Stimulated activated CD8-positive, alpha-beta memory T cell treated with anti-CD3 and anti-CD28 coated beads, Interleukin-15, amount 100 ng/mL, for 48 hours (primary cell): ENCODE results near the gene RAPGEF2.
"Not testable (repeated sequence)": the region's sequence is repeated elsewhere in the genome, so short reads cannot be mapped to it uniquely, and the experiment has no call there.

Experiments used
- DNase-seq, 2 donors: peaks; one replicate each; pipeline ENCODE4 v3.0.0-alpha.2; 2020; ENCODE audit warnings: low read depth in 2 of 2

Gene RAPGEF2

DNA sequence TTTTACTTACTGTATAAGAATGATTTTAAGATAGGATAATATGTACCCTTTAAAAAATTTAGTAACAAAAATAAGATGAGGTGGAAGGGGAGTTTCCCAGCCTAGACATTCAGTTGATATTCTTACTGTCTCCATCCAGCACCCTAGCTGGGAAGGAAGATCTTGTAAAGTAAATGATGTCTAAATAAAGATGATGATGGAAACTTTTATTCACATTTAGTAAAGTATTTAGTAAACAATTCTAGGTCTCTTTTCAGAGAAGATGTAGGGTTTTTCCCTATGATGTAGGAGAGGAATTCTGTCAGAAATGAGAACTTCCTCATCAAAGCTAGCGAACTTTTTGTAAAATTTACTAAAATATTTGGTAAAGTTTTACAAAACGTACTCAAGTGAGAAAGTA lies 136.8 kb downstream of the RAPGEF2 start:
- no peak for DNase-seq

DNA sequence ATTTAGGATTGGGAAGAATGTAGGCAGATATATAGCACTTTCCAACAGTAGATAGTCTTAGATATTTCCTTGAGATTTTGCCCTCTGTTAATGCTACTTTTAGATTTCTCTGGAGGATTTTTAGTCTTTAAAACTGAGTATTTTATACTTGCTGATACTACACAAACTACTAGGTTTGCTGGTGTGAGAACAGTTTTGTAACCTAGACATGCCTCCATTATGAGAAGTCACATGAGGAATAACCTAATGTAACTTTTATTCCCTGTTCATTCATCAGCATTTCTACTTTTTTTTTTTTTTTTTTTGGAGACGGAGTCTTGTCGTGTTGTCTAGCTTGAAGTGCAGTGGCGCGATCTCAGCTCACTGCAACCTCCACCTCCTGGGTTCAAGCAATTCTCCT lies 137.2 kb downstream of the RAPGEF2 start:
- no peak for DNase-seq

DNA sequence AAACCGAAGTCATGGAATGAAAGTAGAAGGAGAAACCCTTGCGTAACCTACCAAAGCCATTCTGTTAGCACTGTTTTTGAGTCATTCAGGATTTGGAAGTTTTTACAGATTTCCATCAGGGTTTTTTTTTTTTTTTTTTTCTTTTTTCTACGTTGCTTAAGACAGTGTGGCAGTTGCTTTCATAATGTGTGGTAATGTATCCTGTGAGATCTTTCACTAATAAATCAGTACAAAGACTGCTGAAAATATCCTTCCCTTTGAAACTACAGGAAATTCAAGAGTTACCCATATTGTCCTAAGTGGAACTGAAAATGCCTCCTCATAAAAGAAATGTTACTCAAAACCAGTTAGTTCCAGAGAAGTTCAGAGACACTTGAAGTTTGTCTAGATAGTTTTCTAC lies 137.8 kb downstream of the RAPGEF2 start:
- DNase-seq: no peak

DNA sequence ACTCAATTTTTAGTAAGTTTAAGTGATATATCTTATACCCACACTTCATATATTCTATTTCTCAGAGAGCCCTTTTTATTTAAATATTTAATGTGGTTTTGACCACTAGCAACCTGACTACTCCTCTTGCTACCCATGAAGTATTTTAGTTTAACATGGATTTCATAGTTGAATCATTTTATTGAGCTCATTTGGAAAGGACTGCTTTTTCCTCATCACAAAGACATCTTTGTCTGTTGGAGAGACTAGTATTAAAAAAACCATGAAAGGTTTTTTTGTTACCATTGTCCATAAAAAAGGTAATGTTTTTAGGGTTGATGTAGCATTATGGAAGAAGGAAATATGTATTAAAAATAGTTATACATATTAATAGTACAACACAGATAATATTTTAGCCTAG lies 139.5 kb downstream of the RAPGEF2 start:
- no peak for DNase-seq

DNA sequence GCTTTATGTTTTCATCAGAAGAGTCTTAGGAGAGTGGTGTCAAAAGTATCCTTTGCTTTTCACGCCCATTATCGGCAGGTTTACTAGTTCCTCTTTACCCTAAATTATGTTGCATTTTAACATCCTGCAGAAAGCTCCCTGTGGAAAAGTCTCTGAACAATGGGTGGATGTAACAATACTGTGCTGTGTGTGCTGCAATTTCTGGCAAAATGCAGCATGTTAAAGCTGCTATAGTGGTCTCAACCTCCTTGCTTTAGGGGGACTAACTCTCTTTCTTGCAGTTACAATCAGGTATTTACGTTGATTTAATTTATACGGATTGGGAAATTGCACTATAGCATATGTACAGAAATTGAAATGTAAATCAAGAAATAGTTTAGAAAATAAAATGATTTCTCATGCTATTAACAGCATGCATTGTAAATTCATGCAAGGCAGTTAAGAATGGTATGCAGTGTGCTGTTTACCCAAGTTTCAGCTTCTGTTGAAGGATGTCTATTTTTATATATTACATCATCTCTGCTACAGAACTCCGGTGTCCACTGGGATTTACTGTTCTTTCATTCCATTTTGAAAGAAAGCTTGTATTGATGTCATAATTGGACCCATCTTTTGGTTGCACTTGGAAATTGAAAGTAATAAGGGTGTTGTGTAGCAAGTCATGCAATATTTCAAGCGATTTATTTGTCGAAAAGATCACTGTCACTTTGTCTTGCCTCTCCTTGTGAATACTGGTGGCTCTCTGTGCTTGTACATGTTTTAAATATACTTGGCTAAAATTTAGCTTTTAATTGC lies 145.7 kb downstream of the RAPGEF2 start:
- DNase-seq: no peak

DNA sequence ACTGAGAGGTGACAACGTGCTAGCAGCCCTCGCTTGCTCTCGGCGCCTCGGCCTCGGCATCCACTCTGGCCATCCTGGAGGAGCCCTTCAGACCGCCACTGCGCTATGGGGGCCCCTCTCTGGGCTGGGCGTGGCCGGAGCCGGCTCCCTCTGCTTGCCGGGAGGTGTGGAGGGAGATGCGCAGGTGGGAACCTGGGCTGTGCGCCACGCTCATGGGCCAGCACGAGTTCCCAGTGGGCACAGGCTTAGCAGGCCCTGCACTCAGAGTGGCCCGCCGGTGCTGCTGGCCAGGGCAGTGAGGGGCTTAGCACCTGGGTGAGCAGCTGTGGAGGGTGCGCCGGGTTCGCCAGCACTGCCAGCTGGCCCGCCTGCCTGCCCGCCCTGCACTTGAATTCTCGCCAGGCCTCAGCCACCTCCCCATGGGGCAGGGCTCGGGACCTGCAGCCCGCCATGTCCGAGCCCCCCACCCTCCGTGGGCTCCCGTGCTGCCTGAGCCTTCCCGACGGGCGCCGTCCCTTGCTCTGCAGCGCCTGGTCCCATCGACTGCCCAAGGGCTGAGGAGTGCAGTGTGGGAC lies 148.0 kb downstream of the RAPGEF2 start:
- no peak for DNase-seq

DNA sequence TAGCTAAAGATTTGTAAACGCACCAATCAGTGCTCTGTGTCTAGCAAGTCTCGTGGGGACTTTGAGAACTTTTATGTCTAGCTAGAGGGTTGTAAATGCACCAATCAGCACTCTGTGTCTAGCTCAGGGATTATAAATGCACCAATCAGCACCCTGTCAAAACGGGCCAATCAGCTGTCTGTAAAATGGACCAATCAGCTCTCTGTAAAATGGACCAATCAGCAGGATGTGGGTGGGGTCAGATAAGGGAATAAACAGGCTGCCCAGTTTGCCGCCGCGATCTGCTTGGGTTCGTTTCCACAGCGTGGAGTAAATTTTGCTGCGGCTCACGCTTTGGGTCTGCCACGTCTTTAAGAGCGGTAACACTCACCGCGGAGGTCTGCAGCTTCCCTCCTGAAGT lies 148.7 kb downstream of the RAPGEF2 start:
- not testable (repeated sequence) for DNase-seq

DNA sequence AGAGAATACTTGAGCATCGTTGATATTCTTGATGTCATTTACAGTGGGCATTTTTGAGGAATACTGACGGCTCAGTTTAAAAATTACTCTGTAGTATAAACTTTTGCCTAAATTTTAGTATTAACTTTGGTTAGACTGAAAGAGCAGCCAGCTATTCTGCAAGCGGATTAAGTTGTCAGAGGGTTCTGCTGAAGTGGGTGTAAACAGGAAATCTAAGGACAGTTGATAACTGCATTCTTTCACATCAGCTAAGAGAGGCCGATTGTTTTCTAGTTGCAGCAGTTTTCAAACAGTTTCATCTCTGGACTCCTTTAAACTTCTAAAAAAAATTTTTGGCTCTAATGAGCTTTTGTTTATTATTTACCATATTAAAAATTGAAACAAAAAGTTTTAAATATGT lies 149.6 kb downstream of the RAPGEF2 start:
- DNase-seq: no peak

DNA sequence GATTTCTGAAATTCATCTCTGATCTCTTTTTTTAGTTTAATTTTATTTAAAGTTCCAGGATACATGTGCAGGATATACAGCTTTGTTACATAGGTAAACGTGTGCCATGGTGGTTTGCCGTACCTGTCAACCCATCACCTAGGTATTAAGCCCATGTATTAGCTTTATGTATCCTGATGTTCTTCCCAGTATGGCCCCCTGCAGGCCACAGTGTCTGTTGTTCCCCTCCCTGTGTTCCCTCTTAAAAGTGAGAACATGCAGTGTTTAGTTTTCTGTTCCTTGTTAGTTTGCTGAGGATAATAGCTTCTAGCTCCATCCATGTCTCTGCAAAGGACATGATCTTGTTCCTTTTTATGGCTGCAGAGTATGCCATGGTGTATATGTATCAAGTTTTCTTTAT lies 153.2 kb downstream of the RAPGEF2 start:
- DNase-seq: no peak

DNA sequence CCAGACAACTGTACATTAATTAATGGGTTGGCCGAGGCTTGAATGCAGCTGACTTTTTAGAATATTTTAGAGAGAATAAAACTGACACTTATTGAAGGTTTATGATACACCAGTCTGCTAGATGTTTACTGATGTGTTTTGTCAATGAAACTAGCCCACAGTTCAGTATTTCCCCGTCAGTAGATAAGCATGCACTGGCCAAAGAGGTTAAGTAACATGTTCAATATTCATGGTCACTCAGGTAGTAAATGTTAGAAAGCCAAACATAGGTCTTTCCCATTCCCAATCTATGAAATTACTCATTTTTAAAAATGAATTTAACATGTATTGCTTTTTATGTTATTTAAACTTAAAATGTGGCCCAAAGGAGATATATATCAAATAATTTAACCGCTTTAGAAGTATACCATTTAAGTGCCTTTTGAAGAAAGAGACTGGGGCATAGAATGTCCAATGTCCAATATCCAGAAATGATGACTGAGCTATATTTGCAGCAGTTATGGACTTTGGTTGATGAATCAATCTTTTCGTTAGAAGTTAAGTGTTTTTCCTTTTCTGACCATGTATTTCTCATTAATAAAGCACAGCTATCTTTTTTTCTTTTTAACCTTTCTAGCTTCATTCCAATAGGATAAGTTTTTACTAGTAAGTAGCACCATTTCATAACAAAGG lies 156.1 kb downstream of the RAPGEF2 start:
- no peak for DNase-seq

DNA sequence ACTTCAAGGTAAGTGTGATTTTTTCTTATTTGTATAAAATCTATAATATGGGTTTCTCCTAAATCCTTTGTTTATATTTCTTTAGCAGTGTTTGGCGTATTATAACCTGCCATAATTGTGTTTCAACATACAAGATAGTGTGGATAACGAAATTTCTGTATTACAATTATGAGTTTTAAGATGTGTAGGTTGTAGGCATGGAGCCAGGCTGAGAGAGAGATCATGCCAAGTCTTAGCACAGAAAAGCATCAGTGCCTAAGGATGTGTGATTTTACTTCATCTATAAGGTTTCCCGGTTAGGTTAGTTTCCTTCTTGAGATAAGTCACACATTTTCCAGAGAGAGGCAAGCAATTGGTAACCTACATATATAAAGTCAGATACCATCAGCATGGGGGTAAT lies 161.2 kb downstream of the RAPGEF2 start:
- DNase-seq: no peak

DNA sequence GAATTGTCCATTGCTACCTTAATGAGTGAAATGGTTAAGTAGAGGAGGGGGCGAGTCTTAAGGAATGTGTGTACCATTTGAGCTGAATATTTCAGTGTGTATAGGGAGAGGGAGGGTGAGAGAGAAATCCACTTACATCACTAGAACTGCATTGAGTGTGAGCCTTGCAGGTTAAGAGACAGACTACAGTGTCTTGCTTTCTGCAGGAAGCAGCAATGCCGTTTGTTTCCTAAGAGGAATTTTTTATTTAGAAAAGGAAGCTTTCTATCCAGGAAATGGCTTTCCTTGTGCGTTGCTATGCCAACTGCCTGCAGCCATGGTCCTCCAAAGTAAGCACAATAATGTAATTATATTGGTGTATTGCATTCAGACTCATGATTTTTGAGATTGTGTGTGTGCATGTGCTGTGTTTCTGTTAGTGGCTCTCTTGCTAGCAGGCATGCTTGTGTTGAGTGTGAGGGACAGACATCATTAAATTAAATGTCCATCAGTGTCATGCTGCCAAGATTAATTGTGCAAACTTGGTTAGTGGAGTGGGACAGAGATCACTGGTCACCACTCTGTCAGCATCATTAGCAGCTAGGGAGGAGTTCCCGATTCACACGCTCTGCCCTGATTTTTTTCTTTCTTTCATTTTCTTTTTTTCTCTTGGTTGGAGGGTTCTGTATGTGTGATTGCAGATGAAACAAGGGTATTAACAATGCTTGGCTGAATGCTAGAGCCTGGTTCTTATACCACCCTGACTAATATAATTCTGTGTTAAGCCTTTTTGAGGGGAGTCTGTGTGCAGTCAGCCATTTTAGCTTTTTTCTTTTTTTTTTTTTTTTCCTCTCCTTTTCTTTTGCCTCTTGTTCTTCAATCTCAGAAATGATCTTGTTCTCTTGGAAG lies 164.3 kb downstream of the RAPGEF2 start:
- DNase-seq: no peak

DNA sequence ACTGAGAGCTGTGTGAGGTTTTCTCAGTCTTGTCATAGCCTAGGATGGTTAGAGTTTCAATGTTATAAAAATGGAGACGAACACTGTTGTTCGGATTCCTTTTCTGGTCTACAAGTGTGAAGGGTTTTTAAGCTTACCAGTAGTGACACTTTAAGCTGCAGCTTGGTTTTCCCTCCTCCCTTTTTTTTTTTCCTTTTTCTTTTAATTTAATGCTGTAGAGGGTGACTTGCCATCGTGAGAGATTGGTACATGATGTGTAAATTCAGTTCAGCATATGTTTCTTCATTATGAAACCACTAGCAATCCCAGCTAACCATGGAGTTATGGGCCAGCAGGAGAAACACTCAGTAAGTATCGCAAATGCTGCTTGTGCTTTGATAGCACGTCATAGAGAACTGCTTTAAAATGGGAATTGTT lies 165.0 kb downstream of the RAPGEF2 start:
- no peak for DNase-seq

DNA sequence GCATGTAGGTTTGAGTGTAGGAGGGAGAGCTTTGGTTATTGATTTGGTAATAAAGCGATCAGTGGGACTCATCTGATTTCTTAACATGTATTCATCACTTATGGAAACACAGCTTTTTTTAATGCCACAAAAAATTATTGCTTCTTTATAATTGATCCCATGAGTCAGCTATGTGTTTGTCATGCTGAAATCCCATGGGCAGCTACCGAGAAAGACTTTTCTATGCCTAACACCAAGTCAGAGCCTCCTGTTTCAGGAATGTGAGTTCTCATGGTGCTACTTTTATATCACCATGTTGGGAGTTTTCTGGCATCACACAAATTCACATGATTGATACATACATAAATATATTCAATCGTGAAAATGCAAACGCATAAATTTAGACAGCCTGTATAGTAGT lies 165.7 kb downstream of the RAPGEF2 start:
- no peak for DNase-seq

DNA sequence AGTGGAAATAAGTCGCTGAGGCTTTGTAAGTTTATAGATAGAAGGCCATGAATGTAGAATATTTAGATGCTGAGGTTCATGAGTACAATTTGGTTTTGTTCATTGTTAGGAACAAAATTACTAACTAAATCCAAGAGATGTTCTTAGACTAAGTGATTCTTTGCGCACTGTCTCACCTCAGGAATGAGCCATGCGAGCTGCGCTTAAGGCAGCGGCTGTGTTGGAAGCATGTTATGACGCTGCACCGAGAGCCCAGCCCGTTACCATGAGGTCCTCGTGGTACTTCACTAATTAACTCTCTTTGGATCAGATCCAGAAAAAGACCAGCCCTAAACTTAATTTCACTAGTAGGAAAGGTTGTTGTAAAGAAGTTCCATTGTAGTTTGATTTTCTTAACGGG lies 166.2 kb downstream of the RAPGEF2 start:
- no peak for DNase-seq

DNA sequence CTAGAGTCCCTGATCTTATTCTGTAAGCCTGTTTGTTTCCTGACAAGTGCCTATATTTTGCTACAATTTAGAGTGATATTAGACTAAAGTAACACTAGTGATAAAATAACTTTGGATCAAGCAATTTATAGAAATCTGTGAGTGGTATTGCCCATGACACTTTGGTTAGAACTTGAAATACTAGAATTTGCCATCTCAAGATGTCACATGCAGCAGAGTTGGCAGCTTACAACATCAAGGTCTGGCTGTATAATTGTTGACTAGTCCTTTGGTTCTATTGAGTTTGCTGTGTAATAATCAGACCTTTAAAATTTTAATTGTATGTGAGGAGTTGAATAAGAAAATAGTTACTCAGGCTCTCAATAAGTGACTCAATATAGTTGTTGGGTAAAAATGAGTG lies 167.1 kb downstream of the RAPGEF2 start:
- DNase-seq: no peak

DNA sequence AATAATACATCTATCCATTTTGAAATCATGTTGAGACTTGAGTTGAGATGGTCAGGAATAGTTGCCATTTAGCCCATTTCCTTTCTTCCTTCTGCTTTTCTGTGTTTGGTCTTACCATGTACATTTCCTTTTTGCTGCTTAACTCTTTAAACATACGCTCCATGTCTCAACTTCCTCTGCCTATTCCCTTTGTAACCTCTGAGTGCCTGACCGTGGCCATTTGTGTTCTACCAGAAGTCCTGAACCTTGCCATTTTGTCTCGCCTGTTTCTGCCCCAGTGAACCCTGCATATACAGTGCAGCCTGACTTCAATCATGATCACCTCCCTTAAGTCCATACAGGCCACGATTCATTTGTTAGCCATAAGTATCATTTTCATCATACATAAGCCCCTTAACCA lies 169.0 kb downstream of the RAPGEF2 start:
- DNase-seq: no peak

DNA sequence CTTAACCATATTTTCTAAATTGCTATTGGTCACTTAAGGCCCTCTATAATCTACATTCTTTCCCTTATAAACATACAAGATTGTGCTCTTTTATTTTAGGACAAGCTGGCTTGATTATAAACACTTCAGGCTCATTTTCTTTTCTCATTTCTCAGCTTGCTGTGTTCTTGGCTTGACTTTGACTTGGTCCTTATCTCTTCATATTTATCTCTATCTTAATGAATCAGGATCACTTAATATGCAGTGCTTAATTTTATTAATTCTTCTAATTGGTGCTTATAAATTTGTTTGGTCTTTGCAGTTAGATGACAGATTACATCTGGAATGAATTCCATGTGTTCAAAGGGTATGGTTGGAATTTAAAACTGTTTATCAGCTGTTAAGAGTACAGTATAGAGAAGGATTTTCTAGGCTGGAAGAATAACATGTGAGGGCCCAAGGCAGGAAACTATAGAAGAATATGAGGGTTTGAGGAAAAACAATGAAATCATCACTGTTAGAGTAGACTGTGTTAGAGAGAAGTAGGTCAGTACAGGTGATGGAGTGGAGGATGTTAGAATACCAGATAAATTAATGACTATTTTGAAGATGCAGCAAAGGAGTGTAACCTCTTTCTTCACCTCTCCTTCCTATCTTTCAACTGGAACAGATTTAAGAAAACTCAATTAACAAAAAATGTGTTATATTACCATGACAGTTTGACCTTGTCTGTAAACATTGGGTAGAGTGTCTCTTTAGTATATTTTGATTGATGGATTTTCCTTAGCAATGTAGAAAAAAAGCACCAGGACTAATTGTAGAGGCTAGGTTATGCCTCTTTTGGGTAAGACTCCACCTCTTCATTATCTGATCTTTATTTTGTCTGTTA lies 169.6 kb downstream of the RAPGEF2 start:
- DNase-seq: no peak

DNA sequence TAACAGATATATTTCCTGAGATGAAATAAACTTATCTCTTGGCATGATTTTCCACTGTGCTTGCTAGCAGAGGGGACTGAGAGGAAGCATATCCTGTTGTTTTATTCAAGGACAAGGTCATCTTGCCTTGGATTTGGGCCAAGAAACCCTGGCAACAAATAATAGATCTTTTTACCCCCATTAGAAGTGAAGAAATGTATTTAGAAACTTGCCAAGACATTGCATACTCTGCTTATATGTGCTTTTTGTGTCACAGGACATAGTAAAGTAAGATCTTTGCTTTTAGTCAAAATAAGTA lies 170.2 kb downstream of the RAPGEF2 start:
- DNase-seq: no peak

DNA sequence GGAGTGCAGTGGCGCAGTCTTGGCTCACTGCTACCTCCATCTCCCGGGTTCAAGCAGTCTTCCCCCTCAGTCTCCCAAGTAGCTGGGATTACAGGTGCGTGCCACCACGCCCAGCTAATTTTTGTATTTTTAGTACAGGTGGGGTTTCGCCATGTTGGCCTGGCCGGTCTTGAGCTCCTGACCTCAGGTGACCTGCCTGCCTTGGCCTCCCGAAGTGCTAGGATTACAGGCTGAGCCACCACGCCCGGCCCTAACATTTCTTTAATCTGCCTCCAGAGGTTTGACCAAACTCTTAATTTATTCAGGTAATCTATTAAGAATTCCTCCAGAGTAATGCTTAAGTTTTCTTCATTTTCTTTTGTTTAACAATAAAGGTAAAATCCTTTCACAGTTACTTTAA lies 171.0 kb downstream of the RAPGEF2 start:
- DNase-seq: no peak

DNA sequence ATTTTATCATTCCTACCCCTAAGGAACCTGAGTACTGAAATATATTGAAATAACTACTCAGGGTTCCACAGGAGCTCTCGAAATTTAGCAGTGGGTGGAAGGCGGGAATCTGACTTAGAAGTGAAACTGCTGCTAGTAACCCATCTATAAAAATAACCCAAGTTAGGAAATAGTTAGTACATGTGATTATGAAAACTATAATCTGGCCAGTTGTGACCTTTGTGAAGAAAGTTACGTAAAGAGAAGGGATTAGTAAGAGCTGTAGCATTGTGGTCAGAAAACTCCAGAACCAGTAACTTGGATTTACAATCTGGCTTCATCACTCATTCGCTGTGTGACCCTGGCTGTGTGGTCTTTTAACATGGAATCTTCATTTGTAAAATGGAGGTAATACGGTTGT lies 175.5 kb downstream of the RAPGEF2 start:
- DNase-seq: no peak
